RPMI7951 (cell line): ENCODE measurements around the gene MYOT. TPM values are rescaled to one million over a fixed set of nuclear protein-coding genes. Genes with fewer than 3 reads are reported as not detected.
"Not testable (repeated sequence)": the region's sequence is repeated elsewhere in the genome, so short reads cannot be mapped to it uniquely, and the experiment has no call there.

Source experiments
- DNase-seq: peaks from one replicate; pipeline ENCODE4 v3.0.0-alpha.2; 2012; ENCODE audit warnings: low read depth
- total RNA-seq: library from RNA; depleted of rRNA; stranded (reverse); fragments of >200 nt; shearing (Covaris generic); gene quantifications from 2 replicates; pipeline ENCODE4 v1.2.3, GENCODE V29; 2014; rRNA removed

MYOT gene
- total RNA-seq = not detected in 2 replicates

- no peak for DNase-seq
Measured at GRCh38 chr5:137867664-137868063, at the start of gene MYOT. TSS of gene MYOT (plus strand) at chr5:137867860. CDS start at chr5:137870652, 2,792 bp downstream.

GRCh38 chr5:137819766-137820165 lies 47.9 kb upstream of the MYOT start:
- DNase-seq = no peak

GRCh38 chr5:137822158-137822764 lies 45.4 kb upstream of the MYOT start:
- DNase-seq = peak; percentile 37

- no peak for DNase-seq
Measured at GRCh38 chr5:137822984-137823383, 44.7 kb upstream of the MYOT start.

- DNase-seq = no peak
Measured at GRCh38 chr5:137825165-137825564, 42.5 kb upstream of the MYOT start.

GRCh38 chr5:137826067-137826466 lies 41.6 kb upstream of the MYOT start:
- DNase-seq = no peak

GRCh38 chr5:137828180-137828579 lies 39.5 kb upstream of the MYOT start:
- no peak for DNase-seq

- no peak for DNase-seq
Measured at GRCh38 chr5:137828664-137829063, 39.0 kb upstream of the MYOT start.

GRCh38 chr5:137831105-137831504 lies 36.6 kb upstream of the MYOT start:
- DNase-seq = no peak

- DNase-seq = no peak
Measured at GRCh38 chr5:137831526-137831925, 36.1 kb upstream of the MYOT start.

- DNase-seq = no peak
Measured at GRCh38 chr5:137832416-137832815, 35.2 kb upstream of the MYOT start.

- peak; percentile 71 for DNase-seq
Measured at GRCh38 chr5:137833463-137833862, 34.2 kb upstream of the MYOT start.

- DNase-seq = peak; percentile 7
Measured at GRCh38 chr5:137834498-137835049, 33.1 kb upstream of the MYOT start.

- no peak for DNase-seq
Measured at GRCh38 chr5:137836298-137836697, 31.4 kb upstream of the MYOT start.

- DNase-seq = no peak
Measured at GRCh38 chr5:137836997-137837396, 30.7 kb upstream of the MYOT start.

GRCh38 chr5:137837491-137838394 lies 29.9 kb upstream of the MYOT start:
- DNase-seq = no peak

- DNase-seq = no peak
Measured at GRCh38 chr5:137838976-137839375, 28.7 kb upstream of the MYOT start.

- no peak for DNase-seq
Measured at GRCh38 chr5:137842296-137842695, 25.4 kb upstream of the MYOT start.

- no peak for DNase-seq
Measured at GRCh38 chr5:137843676-137844299, 23.9 kb upstream of the MYOT start.

- DNase-seq = no peak
Measured at GRCh38 chr5:137845472-137845871, 22.2 kb upstream of the MYOT start.

GRCh38 chr5:137847687-137848086 lies 20.0 kb upstream of the MYOT start:
- no peak for DNase-seq

GRCh38 chr5:137853165-137853564 lies 14.5 kb upstream of the MYOT start:
- DNase-seq = not testable (repeated sequence)
